HG03342 (cell line): ENCODE results near the gene MGAT3.

Experiments
- ATAC-seq: cut with Tn5 transposase; IDR thresholded peaks from one replicate; pipeline ENCODE4 v1.9.1; 2021; ENCODE audit warnings: mild to moderate bottlenecking, moderate library complexity; ENCODE audit not compliant: unreplicated experiment

The MGAT3 gene

DNA sequence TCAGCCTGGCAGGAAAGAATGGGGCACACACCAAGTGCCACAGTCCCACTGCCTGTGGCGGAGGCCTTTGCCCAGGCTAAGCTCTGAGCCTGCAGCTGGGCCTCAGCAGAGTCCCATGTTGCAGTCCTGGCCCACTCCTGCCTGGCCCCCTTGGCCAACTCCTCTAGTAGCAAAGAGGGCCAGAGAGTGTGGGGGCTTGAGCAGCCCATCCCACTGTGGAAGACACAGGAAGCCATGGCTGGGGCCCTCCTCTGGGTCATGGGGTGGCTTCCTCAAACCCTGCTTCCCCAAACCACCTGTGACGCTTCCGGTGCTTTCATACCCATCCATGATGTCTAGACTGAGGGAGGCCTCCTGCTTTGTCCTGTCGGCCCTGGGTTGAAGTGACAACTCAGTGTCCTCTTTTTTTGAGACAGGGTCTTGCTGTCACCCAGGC is 69.9 kb downstream of the MGAT3 start:
- no peak for ATAC-seq

GRCh38 chr22:39527481-39527961 is 70.7 kb downstream of the MGAT3 start:
- no peak for ATAC-seq

GRCh38 chr22:39528080-39528661 is 71.4 kb downstream of the MGAT3 start:
- no peak for ATAC-seq

DNA sequence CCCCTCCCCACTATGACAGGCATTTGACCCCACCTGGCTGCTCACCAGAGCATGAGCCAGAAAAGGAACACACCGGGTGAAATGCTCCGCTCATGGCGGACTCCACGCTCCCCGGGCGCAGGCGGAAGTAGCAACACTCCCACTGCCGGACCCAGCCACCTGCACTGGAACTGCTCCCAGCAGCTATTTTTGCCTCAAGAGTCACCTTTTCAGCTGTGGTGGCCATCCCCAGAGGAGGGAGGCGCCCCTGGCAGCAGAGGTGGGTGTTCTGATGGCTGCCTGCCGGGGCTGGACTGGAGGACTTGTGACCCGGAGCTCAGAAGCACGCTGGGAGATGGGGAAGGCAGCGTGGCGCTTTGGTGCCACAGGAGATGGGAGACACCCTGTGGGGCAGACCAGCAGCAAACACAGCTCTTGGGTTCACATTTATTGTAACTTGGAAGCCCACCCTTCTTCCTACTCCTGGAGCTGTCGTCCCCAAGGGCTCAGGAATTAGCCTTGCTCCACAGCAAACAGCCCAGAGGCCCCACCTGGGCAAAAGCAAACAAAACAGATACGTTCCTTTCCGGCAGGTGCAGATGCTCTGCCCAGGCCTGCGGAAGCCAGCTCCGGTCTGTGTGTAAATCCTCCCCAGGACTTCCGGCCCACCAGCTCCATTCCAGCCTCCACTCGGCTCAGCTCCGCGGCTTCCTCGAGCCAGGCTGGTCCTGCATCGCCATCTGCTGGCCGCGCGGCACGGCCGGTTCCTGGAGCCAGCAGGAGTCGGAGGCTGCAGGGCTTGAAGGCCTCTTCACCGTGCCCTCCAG is 72.1 kb downstream of the MGAT3 start:
- ATAC-seq, result no peak

DNA sequence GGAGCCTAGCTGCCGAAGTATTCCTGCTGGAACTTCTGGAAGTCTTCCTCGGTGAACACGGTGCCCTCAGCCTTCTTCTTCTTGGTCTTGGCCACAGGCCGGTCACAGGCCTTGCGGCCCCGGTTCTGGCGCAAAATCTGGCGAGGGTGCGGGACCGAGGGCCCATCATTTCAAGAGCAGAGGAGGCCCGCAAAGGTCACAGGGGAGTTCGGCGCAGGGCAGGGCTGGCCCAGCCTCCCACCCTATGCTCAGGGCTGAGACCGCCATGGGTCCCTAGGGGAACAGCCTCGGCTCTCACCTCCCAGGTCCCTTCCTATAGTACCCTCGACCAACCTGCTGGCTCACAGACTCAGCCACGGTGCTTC is 72.7 kb downstream of the MGAT3 start:
- no peak for ATAC-seq

- no peak for ATAC-seq
These were observed 73.3 kb downstream of the MGAT3 start for GRCh38 chr22:39530116-39530515.

GRCh38 chr22:39530692-39531331 is 74.0 kb downstream of the MGAT3 start:
- no peak for ATAC-seq

DNA sequence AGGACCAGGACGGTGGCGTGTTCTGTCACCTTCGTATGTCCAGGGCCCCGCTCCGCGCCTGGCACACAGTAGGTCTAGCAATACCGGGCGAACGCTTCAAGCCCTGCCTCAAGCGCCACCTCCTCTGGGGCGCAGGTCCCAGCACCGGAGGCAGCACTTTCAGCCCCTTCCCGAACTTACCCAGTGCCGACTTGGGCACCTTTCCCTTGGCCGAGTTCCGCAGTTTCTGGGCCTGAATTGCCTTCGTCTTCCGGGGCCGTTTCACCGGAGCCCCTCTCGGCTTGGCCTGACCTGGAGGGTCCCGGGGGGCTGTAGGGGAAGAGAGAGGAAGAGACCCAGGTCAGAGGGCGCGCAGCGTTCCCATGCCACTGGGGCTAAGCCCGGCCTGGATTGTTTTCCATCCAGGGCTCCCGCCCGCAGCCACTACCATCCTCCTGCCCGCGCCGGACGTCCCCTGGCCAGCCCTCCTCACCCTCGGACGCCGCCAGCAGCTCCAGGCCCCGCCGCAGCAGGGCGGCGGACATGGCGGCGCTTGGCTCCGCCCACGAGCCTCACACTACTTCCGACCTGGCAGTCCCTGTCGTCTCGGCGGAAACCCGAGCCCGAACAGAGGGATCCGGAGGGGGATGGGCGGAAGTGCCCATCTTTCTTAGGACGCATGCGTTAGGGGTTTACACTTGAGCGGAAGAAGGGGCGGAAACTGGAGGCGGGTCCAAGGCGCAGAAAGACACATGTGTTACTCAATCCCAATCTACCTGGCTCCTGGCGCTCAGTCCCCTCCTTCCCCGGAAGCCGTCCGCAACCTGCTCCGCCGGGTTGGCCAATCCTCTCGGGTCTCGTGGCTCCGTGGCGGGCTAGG is 75.6 kb downstream of the MGAT3 start, which contains the start of gene RPS19BP1:
Gene RPS19BP1, minus strand, starts transcription at position 534 of the 859 bp plus-strand sequence. Its CDS starts 10 bp downstream, at position 524.
- ATAC-seq, result peak; percentile 75

GRCh38 chr22:39534092-39534506 is 77.3 kb downstream of the MGAT3 start:
- no peak for ATAC-seq

DNA sequence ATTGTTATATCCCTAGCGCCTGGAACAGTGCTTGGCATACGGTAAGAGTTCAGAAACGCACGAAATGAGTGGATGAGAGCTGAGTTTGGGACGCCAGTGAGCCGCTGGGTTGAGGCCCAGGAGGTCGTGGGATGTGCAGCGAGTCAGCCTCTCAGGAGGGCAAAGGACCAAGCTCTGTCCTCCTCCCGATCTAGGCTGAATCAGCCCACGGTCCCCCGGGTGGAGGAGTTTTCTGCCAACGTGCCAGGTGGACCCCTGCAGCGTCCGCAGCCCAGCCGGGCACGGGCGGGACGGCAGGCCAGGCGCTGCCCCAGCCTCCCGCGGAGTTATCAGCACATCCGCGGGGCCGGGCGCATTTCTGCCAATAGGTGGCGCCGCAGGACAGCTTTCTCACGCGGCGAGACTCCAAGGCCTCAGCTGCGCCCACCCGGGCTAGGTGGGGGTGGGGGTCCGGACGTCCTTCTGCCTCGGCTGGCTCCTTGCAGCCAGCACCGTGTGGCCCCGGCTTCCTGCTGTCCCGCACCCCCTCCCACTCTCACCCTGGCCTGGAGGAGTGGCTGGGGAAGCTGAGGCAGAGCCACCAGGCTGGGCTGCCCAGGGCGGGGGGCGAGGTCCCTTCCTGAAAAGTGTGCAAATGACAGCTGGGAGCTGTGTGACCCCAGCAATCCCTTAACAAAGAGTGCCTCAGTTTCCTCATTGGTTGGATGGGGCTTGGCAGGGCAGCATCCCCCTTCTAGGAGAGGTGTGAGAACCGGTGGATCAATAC is 78.0 kb downstream of the MGAT3 start:
- no peak for ATAC-seq

GRCh38 chr22:39535357-39535725 is 78.5 kb downstream of the MGAT3 start:
- no peak for ATAC-seq

- ATAC-seq, result no peak
These were observed 79.1 kb downstream of the MGAT3 start for GRCh38 chr22:39535831-39536449.

DNA sequence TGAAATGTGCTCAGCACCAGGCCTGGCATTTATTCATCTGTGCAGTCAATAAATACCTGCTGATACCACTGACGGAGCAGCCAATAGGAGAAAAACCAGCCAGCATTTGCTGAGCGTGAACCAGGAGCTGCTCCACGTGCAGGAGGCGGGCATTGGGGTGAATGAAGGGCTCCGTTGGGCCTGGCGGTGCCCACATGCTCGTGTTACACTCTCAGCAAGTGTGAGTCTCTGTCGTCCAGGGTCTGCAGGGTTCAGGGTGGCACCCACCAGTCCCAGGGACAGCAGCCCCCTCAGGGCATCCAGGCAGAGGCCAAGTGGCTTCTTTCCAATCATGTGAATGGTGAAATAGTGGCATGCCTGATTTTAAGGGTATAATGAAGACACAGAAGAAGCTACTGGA is 79.9 kb downstream of the MGAT3 start:
- no peak for ATAC-seq

DNA sequence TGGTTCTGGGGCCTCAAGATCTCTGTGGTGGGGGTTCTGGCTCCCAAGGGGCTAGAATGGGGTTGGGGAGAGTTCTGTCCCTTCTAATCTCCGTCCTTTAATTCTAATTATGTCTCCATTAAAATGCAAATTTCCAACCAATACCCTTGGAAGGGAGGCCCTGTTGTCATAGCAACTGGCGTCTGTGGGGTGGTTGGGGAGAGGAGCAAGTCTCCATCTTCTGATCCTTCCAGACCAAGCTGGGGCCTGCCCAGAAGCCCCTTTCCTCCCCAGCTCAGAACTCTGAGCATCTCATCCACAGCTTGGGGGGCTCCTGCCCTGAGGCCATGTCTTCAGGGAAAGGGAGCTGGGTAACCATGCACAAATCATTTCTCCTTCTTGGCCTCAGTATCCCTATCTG is 81.2 kb downstream of the MGAT3 start:
- no peak for ATAC-seq
